ENCODE data around the gene ANO9.

- no peak for TF ChIP-seq CTCF (conservative IDR thresholded peaks at IDR 0.05; ENCODE audit: low read depth, low read length)
- no peak for TF ChIP-seq EZH2phosphoT487 (IDR thresholded peaks at IDR 0.05; ENCODE audit: borderline replicate concordance, low read length)
- no peak for TF ChIP-seq EZH2 (IDR thresholded peaks at IDR 0.05; ENCODE audit: low read length, unreplicated experiment)
Measured at GRCh38 chr11:380095-380480, 61.7 kb downstream of the ANO9 start.
